PC-3 (cell line): ENCODE measurements around the gene ADGRG6.

Experiments used
- EZH2 ChIP-seq: fragments of 300-600 bp; sonication (generic); IDR thresholded peaks from one replicate; pipeline ENCODE4 v1.6.1; 2017; ENCODE audit warnings: antibody characterized with exemption, mild to moderate bottlenecking, low read length; ENCODE audit not compliant: unreplicated experiment
- TF ChIP-seq, protein P1 (sequence below): fragments of 300-600 bp; sonication (generic); conservative IDR thresholded peaks from 2 replicates; pipeline ENCODE4 v1.5.1; 2017; ENCODE audit warnings: antibody characterized with exemption, low read depth, mild to moderate bottlenecking, low read length

DNA sequence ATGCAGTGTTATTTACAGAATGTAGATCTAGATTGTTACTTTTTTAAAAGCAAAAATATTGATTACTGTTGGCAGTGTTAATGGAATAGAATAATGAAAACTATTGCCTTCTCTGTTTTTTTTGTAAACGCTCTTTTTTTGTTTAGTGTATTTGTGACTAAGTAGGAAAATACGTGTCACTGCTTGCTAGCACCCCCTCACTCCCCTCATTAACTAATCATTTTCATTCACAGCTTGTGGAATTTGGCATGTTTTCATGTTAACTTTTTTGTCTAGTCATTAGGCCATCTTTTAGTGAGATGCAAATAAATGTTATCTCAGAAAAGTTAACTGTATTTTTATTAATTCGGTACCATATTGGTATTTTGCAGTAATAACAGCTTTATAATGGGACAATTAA lies 29.8 kb downstream of the ADGRG6 start:
- TF ChIP-seq EZH2, result no peak
- TF ChIP-seq, protein P1, sequence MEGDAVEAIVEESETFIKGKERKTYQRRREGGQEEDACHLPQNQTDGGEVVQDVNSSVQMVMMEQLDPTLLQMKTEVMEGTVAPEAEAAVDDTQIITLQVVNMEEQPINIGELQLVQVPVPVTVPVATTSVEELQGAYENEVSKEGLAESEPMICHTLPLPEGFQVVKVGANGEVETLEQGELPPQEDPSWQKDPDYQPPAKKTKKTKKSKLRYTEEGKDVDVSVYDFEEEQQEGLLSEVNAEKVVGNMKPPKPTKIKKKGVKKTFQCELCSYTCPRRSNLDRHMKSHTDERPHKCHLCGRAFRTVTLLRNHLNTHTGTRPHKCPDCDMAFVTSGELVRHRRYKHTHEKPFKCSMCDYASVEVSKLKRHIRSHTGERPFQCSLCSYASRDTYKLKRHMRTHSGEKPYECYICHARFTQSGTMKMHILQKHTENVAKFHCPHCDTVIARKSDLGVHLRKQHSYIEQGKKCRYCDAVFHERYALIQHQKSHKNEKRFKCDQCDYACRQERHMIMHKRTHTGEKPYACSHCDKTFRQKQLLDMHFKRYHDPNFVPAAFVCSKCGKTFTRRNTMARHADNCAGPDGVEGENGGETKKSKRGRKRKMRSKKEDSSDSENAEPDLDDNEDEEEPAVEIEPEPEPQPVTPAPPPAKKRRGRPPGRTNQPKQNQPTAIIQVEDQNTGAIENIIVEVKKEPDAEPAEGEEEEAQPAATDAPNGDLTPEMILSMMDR, result no peak
